Measurements from ENCODE around the gene CD9.
"Not testable (repeated sequence)": the region's sequence is repeated elsewhere in the genome, so short reads cannot be mapped to it uniquely, and the experiment has no call there.

Gene CD9, protein sequence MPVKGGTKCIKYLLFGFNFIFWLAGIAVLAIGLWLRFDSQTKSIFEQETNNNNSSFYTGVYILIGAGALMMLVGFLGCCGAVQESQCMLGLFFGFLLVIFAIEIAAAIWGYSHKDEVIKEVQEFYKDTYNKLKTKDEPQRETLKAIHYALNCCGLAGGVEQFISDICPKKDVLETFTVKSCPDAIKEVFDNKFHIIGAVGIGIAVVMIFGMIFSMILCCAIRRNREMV

GRCh38 chr12:6200256-6201212 is at the start of gene CD9:
Gene CD9 (plus strand): TSS chr12:6200400. CDS start chr12:6200500, 100 bp downstream.
- DNase-seq = no peak

DNA sequence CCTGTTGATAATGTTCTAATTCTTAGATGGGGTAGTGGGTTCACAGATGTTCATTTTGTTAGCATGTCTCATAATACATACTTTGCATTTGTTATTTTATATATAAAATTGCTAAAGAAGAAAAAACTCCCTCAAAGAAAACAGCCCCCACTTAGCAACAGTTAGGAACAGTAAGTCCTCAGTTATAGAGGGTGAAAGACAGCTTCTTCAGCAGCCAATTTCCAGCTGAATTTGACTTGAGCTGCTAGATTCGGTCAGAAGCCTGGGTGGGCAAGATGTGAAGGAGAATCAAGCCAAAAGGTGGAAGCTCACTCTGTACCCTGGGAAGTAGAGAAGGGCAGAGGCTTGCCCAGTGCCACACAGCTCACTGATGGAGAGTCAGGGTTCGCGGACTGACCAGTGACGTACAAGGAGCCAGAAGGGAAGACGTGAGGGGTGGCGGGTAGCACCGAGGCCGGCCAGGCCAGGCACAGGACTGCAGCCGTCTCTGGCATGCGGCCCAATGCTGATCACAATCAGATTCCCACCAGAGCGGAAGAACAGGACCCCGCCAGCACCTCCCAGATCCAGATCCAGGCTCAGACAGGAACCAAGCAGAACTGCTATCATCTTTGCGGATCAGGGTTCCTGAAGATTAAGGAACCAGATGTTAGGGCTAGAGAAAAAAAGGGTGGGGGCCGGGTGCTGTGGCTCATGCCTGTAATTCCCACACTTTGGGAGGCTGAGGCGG is 45.3 kb upstream of the CD9 start:
- DNase-seq = no peak

DNA sequence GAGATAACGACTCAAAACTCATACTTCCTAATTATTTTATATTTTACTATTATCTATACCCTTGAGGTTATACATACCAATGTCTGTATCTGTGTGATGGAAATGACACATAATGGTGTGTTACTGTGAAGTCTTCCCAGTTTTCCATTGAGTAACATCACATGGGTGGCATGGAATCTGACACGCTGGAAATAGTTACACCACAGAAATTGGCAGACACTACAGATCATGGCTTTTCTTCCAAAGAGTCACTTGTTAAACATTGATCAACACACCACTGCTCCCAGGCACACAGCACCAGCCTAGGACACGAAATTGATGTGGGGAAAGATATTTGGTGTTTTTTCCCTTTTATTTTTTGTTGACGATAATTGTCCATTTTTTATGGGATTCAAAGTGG is 42.7 kb upstream of the CD9 start:
- no peak for DNase-seq

- no peak for DNase-seq
Measured at GRCh38 chr12:6158255-6158654, 41.9 kb upstream of the CD9 start.

DNA sequence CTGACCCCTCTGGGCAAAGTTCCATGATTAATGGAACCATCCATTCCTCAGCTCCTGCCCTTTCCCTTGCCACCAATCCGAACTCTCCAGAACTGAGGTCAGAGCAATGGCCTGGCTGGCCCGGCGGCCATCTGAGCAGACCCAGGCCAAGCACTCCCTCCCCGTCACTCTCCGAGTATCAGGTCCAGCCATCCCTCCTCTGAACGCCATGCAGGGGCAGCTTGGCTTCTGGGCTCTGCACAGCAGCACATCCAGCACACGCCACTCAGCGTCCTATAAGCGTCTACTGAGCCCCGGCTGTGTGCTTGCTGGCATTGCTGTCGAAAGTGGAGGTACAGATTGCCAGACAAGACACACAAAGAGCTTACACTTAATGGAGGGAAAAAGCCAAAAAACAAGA is 41.5 kb upstream of the CD9 start:
- no peak for DNase-seq

- not testable (repeated sequence) for DNase-seq
Measured at GRCh38 chr12:6159166-6160011, 40.8 kb upstream of the CD9 start.

DNA sequence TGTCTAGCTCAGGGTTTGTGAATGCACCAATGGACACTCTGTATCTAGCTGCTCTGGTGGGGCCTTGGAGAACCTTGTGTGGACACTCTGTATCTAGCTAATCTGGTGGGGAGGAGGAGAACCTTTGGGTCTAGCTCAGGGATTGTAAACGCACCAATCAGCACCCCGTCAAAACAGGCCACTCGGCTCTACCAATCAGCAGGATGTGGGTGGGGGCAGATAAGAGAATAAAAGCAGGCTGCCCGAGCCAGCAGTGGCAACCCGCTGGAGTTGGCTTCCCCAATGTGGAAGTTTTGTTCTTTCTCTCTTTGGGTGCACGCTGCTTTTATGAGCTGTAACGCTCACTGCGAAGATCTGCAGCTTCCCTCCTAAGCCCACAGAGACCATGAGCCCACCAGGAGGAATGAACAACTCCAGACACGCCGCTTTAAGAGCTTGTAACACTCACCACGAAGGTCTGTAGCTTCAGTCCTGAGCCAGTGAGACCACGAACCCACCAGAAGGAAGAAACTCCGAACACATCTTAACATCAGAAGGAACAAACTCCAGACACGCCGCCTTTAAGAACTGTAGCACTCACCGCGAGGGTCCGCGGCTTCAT is 40.1 kb upstream of the CD9 start:
- not testable (repeated sequence) for DNase-seq

DNA sequence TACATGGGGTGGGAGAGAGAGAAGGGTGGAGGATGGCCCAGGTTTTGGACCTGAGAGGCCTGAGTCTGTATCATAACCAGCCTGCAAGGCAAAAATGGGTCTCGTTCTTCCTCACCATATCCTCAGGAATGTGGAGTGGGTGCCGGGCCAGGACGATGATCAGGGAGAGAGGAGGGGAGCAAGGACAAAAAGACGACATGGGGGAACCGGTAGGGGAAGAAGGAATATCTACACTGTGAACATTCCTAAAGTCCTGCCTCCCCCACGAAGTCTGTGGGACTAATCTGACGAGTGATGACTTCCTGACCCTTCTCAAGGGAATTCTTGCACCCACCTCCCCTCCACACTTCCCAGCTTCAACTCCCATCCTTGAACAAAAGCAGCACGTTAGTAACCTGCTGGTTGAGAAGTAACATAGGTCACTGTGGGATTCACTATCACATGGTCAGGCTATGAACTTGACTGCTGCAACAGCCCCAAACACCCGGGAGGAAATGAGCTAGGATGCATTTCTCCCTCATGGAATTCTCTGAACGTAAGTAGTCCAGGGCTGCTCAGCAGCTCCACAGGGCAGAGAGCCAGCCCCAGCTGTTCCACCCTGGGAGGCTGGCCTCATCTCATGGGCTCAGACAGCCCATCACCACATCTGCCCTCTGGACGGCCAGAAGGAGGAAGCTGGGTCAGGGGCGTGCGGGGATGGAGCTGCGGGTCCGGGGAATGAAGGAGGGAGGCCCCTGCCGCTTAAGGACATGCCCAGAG is 38.9 kb upstream of the CD9 start:
- peak; percentile 40 for DNase-seq

DNA sequence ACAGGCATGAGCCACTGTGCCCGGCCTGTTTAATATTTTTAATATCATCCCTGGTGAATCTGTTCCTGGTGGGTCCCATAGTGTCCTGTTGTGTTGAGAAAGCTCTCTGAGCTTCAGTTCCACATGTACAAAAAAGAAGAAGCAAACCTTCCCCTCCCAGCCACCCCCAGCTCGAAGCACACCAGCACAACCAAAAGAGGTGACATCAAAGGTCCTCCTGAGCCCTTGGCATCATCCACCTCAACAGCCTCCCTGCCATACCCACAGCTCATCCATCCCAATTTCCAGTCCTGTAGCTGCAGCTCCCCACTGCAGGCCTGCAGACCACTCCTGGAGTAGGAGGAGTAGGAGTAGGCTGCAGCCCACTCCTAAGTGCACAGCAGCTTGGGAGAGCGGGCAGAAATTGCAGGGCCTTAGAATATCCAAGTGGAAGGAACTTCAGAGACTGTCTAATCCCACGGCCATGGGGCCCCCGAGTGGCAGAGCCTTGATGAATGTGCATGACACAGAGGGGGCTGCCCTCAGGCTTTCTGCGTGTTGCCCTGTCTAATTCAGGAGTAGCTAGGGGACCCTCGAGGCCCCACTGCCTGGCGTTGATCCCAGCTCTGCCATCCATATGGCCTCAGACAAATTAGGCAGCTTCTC is 36.7 kb upstream of the CD9 start:
- no peak for DNase-seq

- no peak for DNase-seq
Measured at GRCh38 chr12:6165395-6165794, 34.8 kb upstream of the CD9 start.

DNA sequence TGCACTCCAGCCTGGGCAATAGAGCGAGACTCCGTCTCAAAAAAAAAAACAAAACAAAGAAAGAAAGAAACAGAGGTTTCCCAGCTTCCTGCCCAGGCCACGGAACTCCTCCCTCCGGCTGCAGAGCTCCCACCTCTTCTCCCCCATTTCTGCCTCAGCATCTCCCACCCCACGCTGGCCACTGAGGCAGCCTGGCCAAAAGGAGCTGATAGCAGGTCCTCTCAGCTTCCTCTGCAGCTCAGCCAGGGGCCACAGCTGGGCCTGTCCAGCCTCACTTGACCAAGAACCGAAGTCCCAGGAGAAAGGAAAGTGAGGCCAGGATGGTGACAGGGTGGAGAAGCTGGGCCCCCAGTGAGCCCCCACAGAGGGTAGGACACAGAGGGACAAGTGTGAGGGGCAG is 33.4 kb upstream of the CD9 start:
- no peak for DNase-seq

DNA sequence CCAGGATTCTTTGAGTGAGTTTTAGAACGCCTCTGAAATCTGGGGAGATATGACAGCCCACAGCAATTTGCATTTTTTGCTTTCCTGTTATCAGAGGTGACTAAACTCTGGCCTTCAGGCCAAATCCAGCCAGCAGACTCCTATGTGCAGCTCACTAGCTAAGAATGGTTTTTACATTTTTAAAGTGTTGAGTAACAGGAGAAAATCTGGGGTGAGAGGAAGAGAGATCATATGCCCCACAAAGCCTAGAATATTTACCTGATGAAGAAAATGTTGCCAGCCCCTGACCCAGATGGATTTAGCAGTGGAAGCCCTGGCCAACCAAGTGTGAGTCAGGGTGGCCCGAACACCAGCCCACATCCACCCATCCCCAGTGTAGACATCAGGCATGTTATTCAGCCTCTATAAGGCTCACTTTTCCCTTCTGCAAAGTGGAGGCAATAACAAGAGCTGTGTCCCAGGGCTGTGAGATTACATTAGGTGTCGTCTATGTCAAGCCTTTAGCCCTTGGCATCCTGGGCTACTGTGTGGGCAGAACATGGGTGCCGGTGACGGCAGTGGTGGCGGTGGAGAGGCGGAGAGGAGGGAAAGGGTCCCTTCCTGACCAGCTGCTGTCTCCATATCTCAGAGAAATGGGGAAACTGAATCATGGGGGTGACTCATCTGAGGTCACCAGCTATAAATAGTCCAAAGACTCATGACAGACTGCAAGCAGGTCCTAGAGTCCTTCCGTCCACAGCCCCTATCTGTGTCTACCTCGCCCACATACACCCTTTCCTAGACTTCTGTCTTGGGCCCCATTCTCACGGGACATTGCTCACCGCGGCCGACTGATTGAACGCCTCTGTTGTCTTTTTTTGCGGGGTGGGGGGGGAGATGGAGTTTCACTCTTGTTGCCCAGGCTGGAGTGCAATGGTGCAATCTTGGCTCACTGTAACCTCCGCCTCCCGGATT is 32.6 kb upstream of the CD9 start:
- peak; percentile 67 for DNase-seq

DNA sequence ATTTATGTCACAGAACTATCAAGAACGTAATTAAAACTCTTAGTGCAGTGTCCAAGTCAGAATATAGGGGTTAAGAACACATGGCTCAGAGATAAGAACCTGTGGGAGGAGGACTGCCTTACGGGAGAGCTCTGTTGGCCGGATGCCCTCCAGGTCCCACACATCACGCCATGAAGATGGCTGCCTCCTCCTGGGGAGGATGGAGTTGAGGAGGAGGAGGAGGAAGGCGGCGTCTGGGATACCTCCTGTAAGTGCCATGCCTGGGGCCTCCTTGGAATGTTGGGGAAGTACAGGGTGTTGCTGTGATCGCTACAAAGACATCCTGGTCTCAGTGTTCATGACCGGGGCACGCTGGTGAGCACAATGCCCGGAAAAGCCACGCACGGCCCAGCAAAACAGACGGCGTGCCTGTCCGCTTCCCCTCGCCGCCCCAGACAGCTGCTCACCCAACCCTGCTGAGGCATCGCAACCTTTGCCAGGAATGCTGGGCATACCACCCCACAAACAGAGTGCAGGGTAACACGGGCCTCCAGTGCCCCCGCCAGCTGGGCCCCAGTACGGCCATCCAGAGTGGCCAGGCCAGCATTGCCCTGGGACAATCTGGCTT is 28.7 kb upstream of the CD9 start:
- peak; percentile 55 for DNase-seq

- no peak for DNase-seq
Measured at GRCh38 chr12:6172086-6172485, 28.1 kb upstream of the CD9 start.

GRCh38 chr12:6172862-6173261 is 27.3 kb upstream of the CD9 start:
- DNase-seq = no peak

GRCh38 chr12:6177642-6178358 is 22.4 kb upstream of the CD9 start:
- DNase-seq = no peak

- no peak for DNase-seq
Measured at GRCh38 chr12:6178981-6179761, 21.0 kb upstream of the CD9 start.

All from femur (tissue), 1 donor.